Measurements from ENCODE around the gene WDFY3.

The WDFY3 gene

DNA sequence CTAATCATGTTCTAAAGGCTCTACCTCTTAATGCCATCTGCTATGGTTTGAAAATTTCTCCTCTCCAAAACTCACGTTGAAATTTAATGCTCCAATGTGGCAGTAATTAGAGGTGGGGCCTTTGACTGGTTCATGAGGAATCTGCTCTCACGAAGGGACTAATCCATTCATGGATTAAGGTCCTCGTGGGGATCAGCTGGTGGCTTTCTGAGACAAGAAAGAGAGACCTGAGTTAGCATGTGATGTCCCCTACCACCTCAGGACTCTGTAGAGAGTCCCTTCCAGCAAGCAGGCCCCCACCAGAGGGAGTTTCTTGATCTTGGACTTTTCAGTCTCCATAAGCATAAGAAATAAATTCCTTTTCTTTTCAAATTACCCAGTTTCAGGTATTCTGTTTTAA is 65.3 kb downstream of the WDFY3 start:
- H3K4me3 ChIP-seq (ENCODE audit: low read length) = no peak overlapping the region
- no peak for DNase-seq (ENCODE audit: low read depth)
- TF ChIP-seq, protein P1, sequence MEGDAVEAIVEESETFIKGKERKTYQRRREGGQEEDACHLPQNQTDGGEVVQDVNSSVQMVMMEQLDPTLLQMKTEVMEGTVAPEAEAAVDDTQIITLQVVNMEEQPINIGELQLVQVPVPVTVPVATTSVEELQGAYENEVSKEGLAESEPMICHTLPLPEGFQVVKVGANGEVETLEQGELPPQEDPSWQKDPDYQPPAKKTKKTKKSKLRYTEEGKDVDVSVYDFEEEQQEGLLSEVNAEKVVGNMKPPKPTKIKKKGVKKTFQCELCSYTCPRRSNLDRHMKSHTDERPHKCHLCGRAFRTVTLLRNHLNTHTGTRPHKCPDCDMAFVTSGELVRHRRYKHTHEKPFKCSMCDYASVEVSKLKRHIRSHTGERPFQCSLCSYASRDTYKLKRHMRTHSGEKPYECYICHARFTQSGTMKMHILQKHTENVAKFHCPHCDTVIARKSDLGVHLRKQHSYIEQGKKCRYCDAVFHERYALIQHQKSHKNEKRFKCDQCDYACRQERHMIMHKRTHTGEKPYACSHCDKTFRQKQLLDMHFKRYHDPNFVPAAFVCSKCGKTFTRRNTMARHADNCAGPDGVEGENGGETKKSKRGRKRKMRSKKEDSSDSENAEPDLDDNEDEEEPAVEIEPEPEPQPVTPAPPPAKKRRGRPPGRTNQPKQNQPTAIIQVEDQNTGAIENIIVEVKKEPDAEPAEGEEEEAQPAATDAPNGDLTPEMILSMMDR (conservative IDR thresholded peaks at IDR 0.05; ENCODE audit: low read length) = no peak

GRCh38 chr4:84899616-84900015 is 66.9 kb downstream of the WDFY3 start:
- H3K4me3 ChIP-seq (ENCODE audit: low read length) = no peak overlapping the region
- DNase-seq (ENCODE audit: low read depth) = no peak
- TF ChIP-seq, protein P1 (conservative IDR thresholded peaks at IDR 0.05; ENCODE audit: low read length) = no peak

- H3K4me3 ChIP-seq (ENCODE audit: low read length) = no peak overlapping the region
- no peak for DNase-seq (ENCODE audit: low read depth)
- TF ChIP-seq, protein P1 (conservative IDR thresholded peaks at IDR 0.05; ENCODE audit: low read length) = no peak
Observed at GRCh38 chr4:84897516-84897915, 69.0 kb downstream of the WDFY3 start.

DNA sequence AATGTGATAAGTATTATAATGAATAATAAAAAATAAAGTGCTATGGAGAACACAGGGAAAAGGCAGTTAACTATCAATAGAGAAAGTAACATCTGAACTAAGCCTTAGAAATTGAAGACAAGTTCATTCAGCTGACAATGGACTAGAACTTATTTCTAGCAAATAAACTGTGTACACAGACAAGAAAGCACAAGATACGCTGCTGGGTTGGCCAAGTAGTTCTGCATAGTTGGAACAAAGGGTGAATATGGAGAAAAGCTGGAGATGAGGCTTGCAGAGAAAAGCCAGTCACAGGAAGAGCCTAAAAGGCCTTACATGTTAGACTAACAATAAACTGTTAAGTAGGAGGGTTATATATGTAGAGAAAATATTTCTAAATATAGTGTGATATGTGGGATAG is 71.2 kb downstream of the WDFY3 start:
- H3K4me3 ChIP-seq (ENCODE audit: low read length) = no peak overlapping the region
- no peak for DNase-seq (ENCODE audit: low read depth)
- TF ChIP-seq, protein P1 (conservative IDR thresholded peaks at IDR 0.05; ENCODE audit: low read length) = no peak

DNA sequence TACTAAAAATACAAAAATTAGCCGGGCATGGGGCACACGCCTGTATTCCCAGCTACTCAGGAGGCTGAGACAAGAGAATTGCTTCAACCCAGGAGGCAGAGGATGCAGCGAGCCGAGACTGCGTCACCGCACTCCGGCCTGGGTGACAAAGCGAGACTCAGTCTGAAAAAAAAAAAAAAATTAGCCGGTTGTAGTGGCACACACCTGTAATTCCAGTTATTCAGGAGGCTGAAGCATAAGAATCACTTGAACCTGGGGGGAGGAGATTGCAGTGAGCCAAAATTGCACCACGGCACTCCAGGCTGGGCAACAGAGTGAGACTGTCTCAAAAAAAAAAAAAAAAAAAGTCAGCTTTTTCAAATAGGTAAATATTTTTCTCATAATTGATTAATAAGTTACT is 71.9 kb downstream of the WDFY3 start:
- TF ChIP-seq, protein P1 (conservative IDR thresholded peaks at IDR 0.05; ENCODE audit: low read length) = no peak
- DNase-seq (ENCODE audit: low read depth) = no peak
- H3K4me3 ChIP-seq (ENCODE audit: low read length) = no peak overlapping the region

- TF ChIP-seq, protein P1 (conservative IDR thresholded peaks at IDR 0.05; ENCODE audit: low read length) = no peak
- DNase-seq (ENCODE audit: low read depth) = no peak
- H3K4me3 ChIP-seq (ENCODE audit: low read length) = no peak overlapping the region
Observed at GRCh38 chr4:84892950-84893349, 73.5 kb downstream of the WDFY3 start.

GRCh38 chr4:84887824-84888223 is 78.7 kb downstream of the WDFY3 start:
- peak; percentile 37 for DNase-seq (ENCODE audit: low read depth)
- TF ChIP-seq, protein P1 (conservative IDR thresholded peaks at IDR 0.05; ENCODE audit: low read length) = no peak
- no peak overlapping the region for H3K4me3 ChIP-seq (ENCODE audit: low read length)

Data from AG10803 (cell line).